ENCODE measurements around the gene AHSG. TPM values are rescaled to one million over a fixed set of nuclear protein-coding genes. Genes with fewer than 3 reads are reported as not detected.

AHSG gene
- total and polyA plus RNA-seq, 2 experiments from 2014 or later: 0.10 to 0.18 TPM

DNA sequence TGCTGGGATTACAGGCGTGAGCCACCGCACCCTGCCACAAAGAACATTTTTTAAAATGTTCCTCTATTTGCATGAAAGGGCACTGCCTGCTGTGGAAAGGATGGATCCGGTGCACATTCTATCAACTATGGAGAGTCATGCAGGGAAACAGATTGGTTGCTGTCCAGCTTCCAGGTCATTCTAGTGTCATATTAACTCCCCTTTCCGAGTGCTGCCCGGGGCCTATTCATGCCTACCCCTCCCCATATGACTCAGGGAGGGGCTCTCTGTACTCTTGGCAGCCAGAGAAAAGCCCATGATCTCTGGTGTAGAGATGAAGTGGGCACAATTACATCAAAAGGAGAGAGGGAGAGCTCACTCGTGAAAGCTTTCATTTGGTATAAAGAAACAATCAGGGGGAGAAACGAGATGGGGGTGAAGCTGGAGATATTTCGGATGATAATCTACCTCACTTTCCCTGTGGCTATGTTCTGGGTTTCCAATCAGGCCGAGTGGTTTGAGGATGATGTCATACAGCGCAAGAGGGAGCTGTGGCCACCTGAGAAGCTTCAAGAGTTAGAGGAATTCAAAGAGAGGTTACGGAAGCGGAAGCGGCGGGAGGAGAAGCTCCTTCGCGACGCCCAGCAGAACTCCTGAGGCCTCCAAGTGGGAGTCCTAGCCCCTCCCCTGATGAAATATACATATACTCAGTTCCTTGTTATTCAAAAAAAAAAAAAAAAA is 16.1 kb upstream of the AHSG start:
- Histone ChIP-seq H3K9me2 (ENCODE audit: insufficient read depth) (no peaks in the 10 kb centered on the region), H3K27ac (ENCODE audit: low read depth) (no peak overlapping the region), H3K27me3 (ENCODE audit: insufficient read depth) (no peaks in the 10 kb centered on the region), H3K36me3 (ENCODE audit: insufficient read depth) (no peaks in the 10 kb centered on the region), H2AFZ (peak overlapping the region; percentile 72), H3F3A (replicated peaks; ENCODE audit: low read depth) (no peaks in the 10 kb centered on the region), H3K4me1 (ENCODE audit: insufficient read depth) (no peaks in the 10 kb centered on the region), H3K4me3 (no peak overlapping the region), H4K20me1 (replicated peaks; ENCODE audit: insufficient read depth) (no peaks in the 10 kb centered on the region), H3K4me2 (0 out of 2 replicates have a peak overlapping the region, but pooled peaks have one; percentile 24), H3K79me2 (replicated peaks; ENCODE audit: insufficient read depth) (no peaks in the 10 kb centered on the region)
- TF ChIP-seq CREB1 (CRISPR knock-in tag; IDR thresholded peaks at IDR 0.05; ENCODE audit: low read depth): peak; percentile 57
- TF ChIP-seq, protein P1, sequence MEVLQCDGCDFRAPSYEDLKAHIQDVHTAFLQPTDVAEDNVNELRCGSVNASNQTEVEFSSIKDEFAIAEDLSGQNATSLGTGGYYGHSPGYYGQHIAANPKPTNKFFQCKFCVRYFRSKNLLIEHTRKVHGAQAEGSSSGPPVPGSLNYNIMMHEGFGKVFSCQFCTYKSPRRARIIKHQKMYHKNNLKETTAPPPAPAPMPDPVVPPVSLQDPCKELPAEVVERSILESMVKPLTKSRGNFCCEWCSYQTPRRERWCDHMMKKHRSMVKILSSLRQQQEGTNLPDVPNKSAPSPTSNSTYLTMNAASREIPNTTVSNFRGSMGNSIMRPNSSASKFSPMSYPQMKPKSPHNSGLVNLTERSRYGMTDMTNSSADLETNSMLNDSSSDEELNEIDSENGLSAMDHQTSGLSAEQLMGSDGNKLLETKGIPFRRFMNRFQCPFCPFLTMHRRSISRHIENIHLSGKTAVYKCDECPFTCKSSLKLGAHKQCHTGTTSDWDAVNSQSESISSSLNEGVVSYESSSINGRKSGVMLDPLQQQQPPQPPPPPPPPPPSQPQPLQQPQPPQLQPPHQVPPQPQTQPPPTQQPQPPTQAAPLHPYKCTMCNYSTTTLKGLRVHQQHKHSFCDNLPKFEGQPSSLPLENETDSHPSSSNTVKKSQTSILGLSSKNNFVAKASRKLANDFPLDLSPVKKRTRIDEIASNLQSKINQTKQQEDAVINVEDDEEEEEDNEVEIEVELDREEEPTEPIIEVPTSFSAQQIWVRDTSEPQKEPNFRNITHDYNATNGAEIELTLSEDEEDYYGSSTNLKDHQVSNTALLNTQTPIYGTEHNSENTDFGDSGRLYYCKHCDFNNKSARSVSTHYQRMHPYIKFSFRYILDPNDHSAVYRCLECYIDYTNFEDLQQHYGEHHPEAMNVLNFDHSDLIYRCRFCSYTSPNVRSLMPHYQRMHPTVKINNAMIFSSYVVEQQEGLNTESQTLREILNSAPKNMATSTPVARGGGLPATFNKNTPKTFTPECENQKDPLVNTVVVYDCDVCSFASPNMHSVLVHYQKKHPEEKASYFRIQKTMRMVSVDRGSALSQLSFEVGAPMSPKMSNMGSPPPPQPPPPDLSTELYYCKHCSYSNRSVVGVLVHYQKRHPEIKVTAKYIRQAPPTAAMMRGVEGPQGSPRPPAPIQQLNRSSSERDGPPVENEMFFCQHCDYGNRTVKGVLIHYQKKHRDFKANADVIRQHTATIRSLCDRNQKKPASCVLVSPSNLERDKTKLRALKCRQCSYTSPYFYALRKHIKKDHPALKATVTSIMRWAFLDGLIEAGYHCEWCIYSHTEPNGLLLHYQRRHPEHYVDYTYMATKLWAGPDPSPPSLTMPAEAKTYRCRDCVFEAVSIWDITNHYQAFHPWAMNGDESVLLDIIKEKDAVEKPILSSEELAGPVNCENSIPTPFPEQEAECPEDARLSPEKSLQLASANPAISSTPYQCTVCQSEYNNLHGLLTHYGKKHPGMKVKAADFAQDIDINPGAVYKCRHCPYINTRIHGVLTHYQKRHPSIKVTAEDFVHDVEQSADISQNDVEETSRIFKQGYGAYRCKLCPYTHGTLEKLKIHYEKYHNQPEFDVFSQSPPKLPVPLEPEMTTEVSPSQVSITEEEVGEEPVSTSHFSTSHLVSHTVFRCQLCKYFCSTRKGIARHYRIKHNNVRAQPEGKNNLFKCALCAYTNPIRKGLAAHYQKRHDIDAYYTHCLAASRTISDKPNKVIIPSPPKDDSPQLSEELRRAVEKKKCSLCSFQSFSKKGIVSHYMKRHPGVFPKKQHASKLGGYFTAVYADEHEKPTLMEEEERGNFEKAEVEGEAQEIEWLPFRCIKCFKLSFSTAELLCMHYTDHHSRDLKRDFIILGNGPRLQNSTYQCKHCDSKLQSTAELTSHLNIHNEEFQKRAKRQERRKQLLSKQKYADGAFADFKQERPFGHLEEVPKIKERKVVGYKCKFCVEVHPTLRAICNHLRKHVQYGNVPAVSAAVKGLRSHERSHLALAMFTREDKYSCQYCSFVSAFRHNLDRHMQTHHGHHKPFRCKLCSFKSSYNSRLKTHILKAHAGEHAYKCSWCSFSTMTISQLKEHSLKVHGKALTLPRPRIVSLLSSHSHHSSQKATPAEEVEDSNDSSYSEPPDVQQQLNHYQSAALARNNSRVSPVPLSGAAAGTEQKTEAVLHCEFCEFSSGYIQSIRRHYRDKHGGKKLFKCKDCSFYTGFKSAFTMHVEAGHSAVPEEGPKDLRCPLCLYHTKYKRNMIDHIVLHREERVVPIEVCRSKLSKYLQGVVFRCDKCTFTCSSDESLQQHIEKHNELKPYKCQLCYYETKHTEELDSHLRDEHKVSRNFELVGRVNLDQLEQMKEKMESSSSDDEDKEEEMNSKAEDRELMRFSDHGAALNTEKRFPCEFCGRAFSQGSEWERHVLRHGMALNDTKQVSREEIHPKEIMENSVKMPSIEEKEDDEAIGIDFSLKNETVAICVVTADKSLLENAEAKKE (CRISPR knock-in tag; IDR thresholded peaks at IDR 0.05): no peak
- TF ChIP-seq, protein P2, sequence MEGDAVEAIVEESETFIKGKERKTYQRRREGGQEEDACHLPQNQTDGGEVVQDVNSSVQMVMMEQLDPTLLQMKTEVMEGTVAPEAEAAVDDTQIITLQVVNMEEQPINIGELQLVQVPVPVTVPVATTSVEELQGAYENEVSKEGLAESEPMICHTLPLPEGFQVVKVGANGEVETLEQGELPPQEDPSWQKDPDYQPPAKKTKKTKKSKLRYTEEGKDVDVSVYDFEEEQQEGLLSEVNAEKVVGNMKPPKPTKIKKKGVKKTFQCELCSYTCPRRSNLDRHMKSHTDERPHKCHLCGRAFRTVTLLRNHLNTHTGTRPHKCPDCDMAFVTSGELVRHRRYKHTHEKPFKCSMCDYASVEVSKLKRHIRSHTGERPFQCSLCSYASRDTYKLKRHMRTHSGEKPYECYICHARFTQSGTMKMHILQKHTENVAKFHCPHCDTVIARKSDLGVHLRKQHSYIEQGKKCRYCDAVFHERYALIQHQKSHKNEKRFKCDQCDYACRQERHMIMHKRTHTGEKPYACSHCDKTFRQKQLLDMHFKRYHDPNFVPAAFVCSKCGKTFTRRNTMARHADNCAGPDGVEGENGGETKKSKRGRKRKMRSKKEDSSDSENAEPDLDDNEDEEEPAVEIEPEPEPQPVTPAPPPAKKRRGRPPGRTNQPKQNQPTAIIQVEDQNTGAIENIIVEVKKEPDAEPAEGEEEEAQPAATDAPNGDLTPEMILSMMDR (conservative IDR thresholded peaks at IDR 0.05; ENCODE audit: low read depth in 2 of 2): peak in 1 of 2 experiments; percentile 36; a peak in 2 of 4 replicates
- Mint-ChIP-seq H3K4me1 (peaks cover 6% of the 10 kb centered on the region), H3K27ac (no peak overlapping the region), H3K9me3 (no peaks in the 10 kb centered on the region; the same call in 2 of the 3 replicates), H3K27me3 (ENCODE audit: insufficient read depth, low read depth, poor library complexity) (peaks cover 3% of the 10 kb centered on the region), H3K4me3 (no peak overlapping the region; the same call in 2 of the 3 replicates), H3K36me3 (ENCODE audit: low read depth) (no peaks in the 10 kb centered on the region)
- ATAC-seq: peak; percentile 93
- DNase-seq (ENCODE audit: low spot score): peak; percentile 73
